Heart right ventricle (tissue), 16 donors: ENCODE measurements around the gene ZFHX3. TPM values are rescaled to one million over a fixed set of nuclear protein-coding genes. Genes with fewer than 3 reads are reported as not detected.

ENCODE experiments used
- ATAC-seq, 8 donors: fragments of 200-7000 bp; cut with Tn5 transposase; one replicate each; pipeline ENCODE4 v1.9.1; 2020; ENCODE audit warnings: mild to moderate bottlenecking in 8 of 8, moderate library complexity in 8 of 8, moderate number of reproducible peaks in 1 of 8
- DNase-seq, 2 donors: peaks; one replicate each; pipeline ENCODE4 v3.0.0-alpha.2; 2020
- H3K27ac ChIP-seq, 10 donors: fragments of 200-600 bp; sonication (generic) in 2 of 10; one replicate each; pipeline versions ENCODE4 v1.5.0 to v1.8.0; 2020 to 2022; ENCODE audit warnings: mild to moderate bottlenecking in 3 of 10
- H3K27me3 ChIP-seq, 7 donors: fragments of 200-600 bp; one replicate each; pipeline ENCODE4 v1.8.0; 2021 to 2022; ENCODE audit warnings: mild to moderate bottlenecking in 2 of 7
- H3K36me3 ChIP-seq, 9 donors: fragments of 200-600 bp; sonication (generic) in 1 of 9; one replicate each; pipeline versions ENCODE4 v1.5.0 to v1.8.0; 2020 to 2022; ENCODE audit warnings: mild to moderate bottlenecking in 2 of 9
- H3K4me1 ChIP-seq, 9 donors: fragments of 200-600 bp; sonication (generic) in 1 of 9; one replicate each; pipeline versions ENCODE4 v1.5.0 to v1.8.0; 2020 to 2022; ENCODE audit warnings: mild to moderate bottlenecking in 4 of 9
- H3K4me3 ChIP-seq, 10 donors: fragments of 200-600 bp; sonication (generic) in 2 of 10; one replicate each; pipeline versions ENCODE4 v1.5.0 to v1.8.0; 2020 to 2022; ENCODE audit warnings: mild to moderate bottlenecking in 7 of 10, moderate library complexity in 2 of 10
- H3K9me3 ChIP-seq, 11 donors: fragments of 200-600 bp in 10 of 11; sonication (generic) in 2 of 11; one replicate each; pipeline versions ENCODE4 v1.5.0 to v1.8.0; 2013 to 2022; ENCODE audit warnings: mild to moderate bottlenecking in 2 of 11, control low read depth in 1 of 11, moderate library complexity in 1 of 11
- CTCF ChIP-seq, 9 donors: fragments of 200-600 bp; sonication (generic) in 2 of 9; IDR thresholded peaks; one replicate each; pipeline versions ENCODE4 v1.5.0 to v1.8.0; 2021 to 2022; ENCODE audit warnings: antibody characterized with exemption in 9 of 9, mild to moderate bottlenecking in 5 of 9, moderate library complexity in 1 of 9
- WGBS, 2 donors: extraction: QIAGEN DNeasy Blood & Tissue Kit; methylation state at CpG; one replicate each; pipeline ENCODE4 v1.1.7; 2013; ENCODE audit warnings: inconsistent platforms in 1 of 2; 5-methylcytosine and 5-hydroxymethylcytosine counted together
- intact Hi-C, 10 donors: fragments of 100-400 bp; cut with DNase I; formaldehyde crosslinking; loops; one replicate each; pipeline versions ENCODE4 v1.11.1 to v1.14.2; 2022
- polyA plus RNA-seq, 2 donors: library from polyadenylated mRNA; stranded (reverse); fragments of 200-250 nt; gene quantifications; one replicate each; pipeline ENCODE4 v1.2.3, GENCODE V29; 2013
- total RNA-seq, 10 donors: library from RNA; stranded (reverse); fragmentation: NEBNext Ultra II Directional in 3 of 10; extraction: Animal tissue kit (Norgen Biotek cat#: 25700) in 3 of 10; gene quantifications; one replicate each; pipeline versions ENCODE4 v1.2.1 to v1.2.4, GENCODE V29; 2021 to 2023
- donor health status: Arrhythmogenic right ventricular cardiomyopathy.
- donor health status: ischemic (EF 13 %, LVEDD 7.1; RV severe dilation, severe dysfunction).
- donor health status: healthy with polysubstance abuse.
- donor health status: DM: no; HTN: yes; CAD: no.
- donor health status: DM: no; HTN: no; CAD: no.
- donor health status: ischemic (EF 25% LVEDD 6.9; RV normal size, moderate dysfunction).
- donor health status: ischemic (EF 25% LVEDD 5.7; RV mildly dilated, moderate dysfunction).
- donor health status: healthy.
- donor health status: DM: yes; HTN: yes; CAD: no.
- donor health status: Ischemic cardiomyopathy.
- donor health status: ischemic (EF 35%, LVEDD 5.7; RV mildly dilated, moderate dysfunction).
- donor health status: nonischemic (EF 11% LVEDD 7.7; RV severe dilation, severe dysfunction).
- donor health status: DM: yes; HTN: yes; CAD: no.
- donor health status: PGD.
- donor health status: ischemic (EF 29% LVEDD 5.4; RV normal size, mild dysfunction).
- donor health status: nonischemic (EF 23%, LVEDD 6.1; RV moderate dilation, normal function).

ZFHX3 gene
- total and polyA plus RNA-seq, 12 donors, result 1.6 to 15.2 (median 10.4) TPM

- intact Hi-C loops, result no loop called here
- Histone ChIP-seq H3K36me3 (no peaks in the 10 kb centered on the region), H3K27me3 (no peaks in the 10 kb centered on the region), H3K27ac (no peak overlapping the region), H3K4me1 (peaks cover 0 to 18% (median 5%) of the 10 kb centered on the region in 9 donors), H3K9me3 (peaks cover 0 to 13% (median 0%) of the 10 kb centered on the region in 11 donors), H3K4me3 (no peak overlapping the region)
- WGBS, 2 donors, result 97% methylated on average over 7 of the region's 7 CpGs
- ATAC-seq (no peak), DNase-seq (no peak)
- TF ChIP-seq CTCF (IDR thresholded peaks at IDR 0.05), result no peak
Observed at GRCh38 chr16:72917051-72917450, 130.9 kb downstream of the ZFHX3 start.

- Histone ChIP-seq H3K4me3 (no peak overlapping the region), H3K27ac (no peak overlapping the region), H3K4me1 (peaks cover 0 to 5% (median 0%) of the 10 kb centered on the region in 9 donors), H3K27me3 (no peaks in the 10 kb centered on the region), H3K9me3 (peaks cover 0 to 13% (median 0%) of the 10 kb centered on the region in 11 donors), H3K36me3 (no peaks in the 10 kb centered on the region)
- TF ChIP-seq CTCF (IDR thresholded peaks at IDR 0.05), result no peak
- DNase-seq (no peak), ATAC-seq (no peak)
- 96 to 98% methylated on average over 10 of the region's 10 CpGs for WGBS, 2 donors
- intact Hi-C loops, result no loop called here
Observed at GRCh38 chr16:72915331-72915730, 132.6 kb downstream of the ZFHX3 start.

GRCh38 chr16:72913551-72913950, 134.4 kb downstream of the ZFHX3 start:
- no peaks in the 10 kb centered on the region for H3K27me3 ChIP-seq
- no peak overlapping the region for H3K27ac ChIP-seq
- H3K4me3 ChIP-seq, result no peak overlapping the region
- WGBS, 2 donors, result 97% methylated on average over 3 of the region's 3 CpGs
- H3K9me3 ChIP-seq, result peaks cover 0 to 9% (median 0%) of the 10 kb centered on the region in 11 donors
- DNase-seq, result no peak
- TF ChIP-seq CTCF (IDR thresholded peaks at IDR 0.05), result no peak
- H3K36me3 ChIP-seq, result no peaks in the 10 kb centered on the region
- intact Hi-C loops, result no loop called here
- ATAC-seq, result no peak
- H3K4me1 ChIP-seq, result peaks cover 0 to 9% (median 0%) of the 10 kb centered on the region in 9 donors

- H3K4me3 ChIP-seq, result no peak overlapping the region
- ATAC-seq (no peak), DNase-seq (no peak)
- no peak overlapping the region for H3K27ac ChIP-seq
- no peaks in the 10 kb centered on the region for H3K27me3 ChIP-seq
- H3K4me1 ChIP-seq, result peaks cover 0 to 15% (median 0%) of the 10 kb centered on the region in 9 donors
- no peaks in the 10 kb centered on the region for H3K36me3 ChIP-seq
- 90 to 92% methylated on average over 9 of the region's 9 CpGs for WGBS, 2 donors
- no peaks in the 10 kb centered on the region for H3K9me3 ChIP-seq
- intact Hi-C loops, result no loop called here
- no peak for TF ChIP-seq CTCF (IDR thresholded peaks at IDR 0.05)
Observed at GRCh38 chr16:72911971-72912370, 136.0 kb downstream of the ZFHX3 start.
